H1 (cell line): Measurements from ENCODE around the gene SSH2.

Source experiments
- ATF2 ChIP-seq: IDR thresholded peaks from 2 replicates; pipeline ENCODE4 v1.6.1; 2012; ENCODE audit warnings: low read length, inconsistent platforms
- CEBPB ChIP-seq: IDR thresholded peaks from 2 replicates; pipeline ENCODE4 v1.6.1; 2012; ENCODE audit warnings: low read depth, low read length
- CTCF ChIP-seq, 3 experiments: IDR thresholded peaks; 1 replicate in 2 of 3; 2 replicates in 1 of 3; pipeline versions ENCODE4 v1.5.1 to v1.6.1; 2011; ENCODE audit warnings: low read length in 3 of 3, mild to moderate bottlenecking in 3 of 3, inconsistent platforms in 2 of 3, low read depth in 1 of 3, moderate library complexity in 1 of 3; ENCODE audit not compliant: insufficient read depth in 1 of 3; ENCODE audit errors: control extremely low read depth in 1 of 3
- JUND ChIP-seq: IDR thresholded peaks from 2 replicates; pipeline ENCODE4 v1.6.1; 2011; ENCODE audit warnings: mild to moderate bottlenecking, improper control_type of control experiment, low read length
- KDM1A ChIP-seq: fragments of 200-600, 300-600 bp; sonication (generic); IDR thresholded peaks from 2 replicates; pipeline ENCODE4 v1.7.1; 2016; ENCODE audit warnings: mild to moderate bottlenecking, low read length, borderline replicate concordance
- POLR2A ChIP-seq, 2 experiments: IDR thresholded peaks; 1 replicate in 1 of 2; 2 replicates in 1 of 2; pipeline ENCODE4 v1.6.1; 2011; ENCODE audit warnings: low read depth in 2 of 2, low read length in 2 of 2, mild to moderate bottlenecking in 2 of 2; ENCODE audit errors: control extremely low read depth in 1 of 2
- SIX5 ChIP-seq: IDR thresholded peaks from 2 replicates; pipeline ENCODE4 v1.6.1; 2011; ENCODE audit warnings: mild to moderate bottlenecking, low read depth, low read length
- SUZ12 ChIP-seq: fragments of 200-600 bp; sonication (generic); IDR thresholded peaks from 2 replicates; pipeline ENCODE4 v1.6.1; 2012; ENCODE audit warnings: mild to moderate bottlenecking, inconsistent platforms, low read length, moderate library complexity, mixed read lengths

- no peak for TF ChIP-seq JUND
- TF ChIP-seq POLR2A (IDR thresholded peaks at IDR 0.05; ENCODE audit: control extremely low read depth in 1 of 2, low read depth in 2 of 2, low read length in 2 of 2) = no peak
- TF ChIP-seq CTCF (IDR thresholded peaks at IDR 0.05; ENCODE audit: control extremely low read depth in 1 of 3, insufficient read depth in 1 of 3, low read depth in 1 of 3, low read length in 3 of 3) = peak in 2 of 3 experiments; percentile 9 to 10; a peak in 2 of 4 replicates
- TF ChIP-seq SUZ12 = no peak
- TF ChIP-seq CEBPB = no peak
- no peak for TF ChIP-seq SIX5
- no peak for TF ChIP-seq KDM1A
- TF ChIP-seq ATF2 = no peak
These were observed 62.3 kb downstream of the SSH2 start for GRCh38 chr17:29867643-29868181.
